Retinal pigment epithelial cell (primary cell): ENCODE results near the gene PIGA.

Source experiments
- DNase-seq: peaks from one replicate; pipeline ENCODE4 v3.0.0-alpha.2; 2010; ENCODE audit warnings: low read depth
- H3K4me3 ChIP-seq: 2 replicates; pipeline ENCODE4 v1.5.1; 2011; ENCODE audit warnings: mild to moderate bottlenecking, low read length, control low read depth, moderate library complexity
- CTCF ChIP-seq: conservative IDR thresholded peaks from 2 replicates; pipeline ENCODE4 v1.5.1; 2011; ENCODE audit warnings: low read depth, low read length, control low read depth, inconsistent platforms

Gene PIGA

DNA sequence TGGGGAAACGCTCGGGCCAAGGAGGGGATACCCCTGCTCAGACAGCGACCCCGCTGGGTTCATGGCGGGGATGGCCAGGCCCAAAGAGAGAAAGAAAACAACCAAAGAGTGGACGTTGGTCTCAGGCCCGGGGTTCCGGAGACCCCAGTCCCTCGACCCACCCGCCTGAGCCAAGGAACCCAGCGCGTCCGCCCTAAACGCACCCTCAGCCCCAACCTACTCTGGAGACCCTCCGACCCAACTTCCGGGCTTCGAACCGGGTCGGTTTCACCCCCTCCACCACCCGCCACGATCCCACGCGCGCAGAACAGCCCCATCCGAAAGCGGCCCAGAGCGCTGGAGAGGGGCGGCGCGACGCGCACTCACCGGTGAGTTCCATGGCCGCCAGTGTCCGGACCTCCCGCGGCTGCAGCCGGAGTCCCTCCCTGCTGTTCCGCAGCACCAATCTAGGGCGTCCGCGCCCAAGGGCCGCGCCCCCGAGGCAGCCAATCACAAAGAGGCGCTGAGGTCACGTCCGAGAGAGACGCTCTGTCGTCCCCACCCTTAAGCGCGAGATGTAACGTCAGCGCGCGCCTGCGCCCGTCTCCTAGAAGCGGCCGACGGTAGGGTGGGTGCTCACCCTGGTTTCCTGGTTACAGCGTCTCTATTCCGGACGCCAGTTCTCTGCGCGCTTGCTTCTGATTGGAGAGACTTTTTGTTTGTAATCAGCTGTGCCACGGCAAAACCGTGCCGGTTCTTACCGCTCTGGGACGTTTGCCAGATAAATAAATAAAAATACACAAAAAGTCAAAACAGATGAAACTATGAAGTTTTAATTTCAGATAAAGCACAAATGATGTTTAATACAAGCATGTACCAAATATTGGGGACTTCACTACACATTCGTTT lies at the start of gene PIGA:
TSS of gene PIGA (minus strand) at position 389 of the 888 bp plus-strand sequence. CDS start 3,593 bp downstream, outside the sequence.
- no peak for TF ChIP-seq CTCF
- peak; percentile 87 for DNase-seq
- H3K4me3 ChIP-seq = peak within 1 kb of the TSS; percentile 79

- DNase-seq = peak; percentile 3
- no peak for TF ChIP-seq CTCF
- no peak within 1 kb of the TSS for H3K4me3 ChIP-seq
These were observed 49.0 kb upstream of the PIGA start, which contains the start of gene VEGFD for GRCh38 chrX:15384304-15384703. Gene VEGFD, minus strand, starts transcription at chrX:15384413. Its CDS starts 467 bp downstream, at chrX:15383946.

DNA sequence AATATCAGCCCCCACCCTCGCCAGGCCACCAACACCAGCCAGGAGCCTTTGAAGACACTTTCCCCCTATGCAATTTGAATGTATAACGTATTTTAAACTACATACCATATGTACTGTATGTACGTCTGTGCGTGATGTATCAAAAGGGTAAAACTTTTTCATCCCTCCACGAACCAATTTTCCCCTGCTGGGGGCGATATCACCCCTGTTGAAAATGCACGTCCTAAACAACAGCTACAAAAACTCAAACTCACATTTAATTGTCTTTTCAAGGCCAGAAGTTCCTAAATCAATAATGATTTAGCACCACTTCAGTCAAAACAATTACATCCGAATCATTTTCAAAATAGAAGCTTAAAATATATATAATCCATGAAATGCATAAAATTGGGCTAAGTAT lies 47.5 kb upstream of the PIGA start:
- DNase-seq = no peak
- no peak for TF ChIP-seq CTCF
- no peak overlapping the region for H3K4me3 ChIP-seq

DNA sequence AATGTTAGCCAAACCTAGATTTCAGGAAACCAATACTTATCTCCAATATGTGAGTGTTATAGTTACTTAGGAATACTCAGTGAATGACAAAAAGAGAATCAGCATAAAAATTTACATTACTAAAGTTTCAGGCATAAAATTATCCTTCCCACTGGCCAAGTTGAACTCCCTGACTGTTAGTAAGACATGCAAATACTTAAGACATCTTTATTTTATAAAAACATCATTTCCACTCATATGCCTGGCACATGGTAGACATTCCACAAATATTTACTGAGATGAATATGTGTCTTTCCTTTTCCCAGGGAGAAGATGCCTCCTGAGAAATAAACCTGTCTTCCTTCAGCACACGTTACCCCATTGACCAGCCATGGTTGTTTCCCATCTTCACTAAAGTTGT lies 41.6 kb upstream of the PIGA start:
- H3K4me3 ChIP-seq = no peak overlapping the region
- no peak for TF ChIP-seq CTCF
- no peak for DNase-seq

GRCh38 chrX:15373976-15374375 lies 38.7 kb upstream of the PIGA start:
- no peak overlapping the region for H3K4me3 ChIP-seq
- TF ChIP-seq CTCF = no peak
- no peak for DNase-seq

GRCh38 chrX:15366506-15367352 lies 31.4 kb upstream of the PIGA start:
- no peak for TF ChIP-seq CTCF
- DNase-seq = no peak
- no peak overlapping the region for H3K4me3 ChIP-seq
